Measurements from ENCODE around the gene SMPDL3B. TPM values are rescaled to one million over a fixed set of nuclear protein-coding genes. Genes with fewer than 3 reads are reported as not detected.

SMPDL3B gene
- total RNA-seq, 1 donor from 2014 or later, result not detected

DNA sequence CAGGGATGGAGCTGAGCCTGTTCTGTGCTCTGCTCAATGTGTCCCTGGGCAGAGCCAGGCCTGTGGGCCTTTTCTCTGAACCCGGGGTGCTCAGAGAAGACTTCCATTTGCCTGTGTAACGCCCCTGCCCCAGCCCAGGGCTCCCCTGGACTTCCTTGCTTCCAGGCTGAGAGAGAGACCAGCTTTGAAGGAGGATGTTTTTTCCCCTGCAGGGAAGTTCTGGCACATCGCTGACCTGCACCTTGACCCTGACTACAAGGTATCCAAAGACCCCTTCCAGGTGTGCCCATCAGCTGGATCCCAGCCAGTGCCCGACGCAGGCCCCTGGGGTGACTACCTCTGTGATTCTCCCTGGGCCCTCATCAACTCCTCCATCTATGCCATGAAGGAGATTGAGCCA is 10.2 kb downstream of the SMPDL3B start:
- Mint-ChIP-seq H3K4me1 (peaks cover 2% of the 10 kb centered on the region), H3K9me3 (no peaks in the 10 kb centered on the region), H3K27ac (no peak overlapping the region), H3K4me3 (no peak overlapping the region), H3K27me3 (no peaks in the 10 kb centered on the region), H3K36me3 (ENCODE audit: low read depth) (no peaks in the 10 kb centered on the region)
- CTCF ChIA-PET, result interaction anchor here (1.5 kb wide), 1 partner anchor 87 kb away, joined by 3 read pairs; no protein-coding TSS in a partner anchor
- TF ChIP-seq CTCF (IDR thresholded peaks at IDR 0.05), result no peak
- intact Hi-C loops (cut with micrococcal nuclease), result no loop called here
- DNase-seq (no peak), ATAC-seq (ENCODE audit: low read depth) (no peak)
- POLR2A ChIA-PET, result no interaction called here

GRCh38 chr1:27949027-27949426 is 14.2 kb downstream of the SMPDL3B start:
- Mint-ChIP-seq H3K4me1 (no peaks in the 10 kb centered on the region), H3K4me3 (no peak overlapping the region), H3K36me3 (ENCODE audit: low read depth) (no peaks in the 10 kb centered on the region), H3K9me3 (no peaks in the 10 kb centered on the region), H3K27ac (no peak overlapping the region), H3K27me3 (no peaks in the 10 kb centered on the region)
- ATAC-seq (ENCODE audit: low read depth) (no peak), DNase-seq (no peak)
- ChIA-PET CTCF (no interaction called here), POLR2A (interaction anchor here (1.5 kb wide), 1 partner anchor 10 kb away, joined by 4 read pairs; the partner anchor contains the start of gene XKR8)
- intact Hi-C loops (cut with micrococcal nuclease), result no loop called here
- TF ChIP-seq CTCF (IDR thresholded peaks at IDR 0.05), result no peak

DNA sequence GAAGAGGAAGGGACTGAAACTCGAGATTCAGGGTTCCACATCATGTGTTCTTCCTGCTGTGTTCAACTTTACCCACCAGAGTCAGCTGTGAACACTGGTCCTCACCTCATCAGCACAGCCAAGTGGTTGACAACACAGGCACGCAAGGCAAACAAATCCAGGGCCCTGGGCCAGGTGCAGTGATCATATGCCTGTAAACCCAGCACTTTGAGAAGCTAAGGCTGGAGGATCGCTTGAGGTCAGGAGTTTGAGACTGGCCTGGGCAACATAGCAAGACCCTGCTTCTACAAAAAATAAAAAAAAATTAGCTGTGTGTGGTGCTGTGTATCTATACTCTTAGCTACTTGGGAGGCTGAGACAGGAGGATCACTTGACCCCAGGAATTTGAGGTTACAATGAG is 16.6 kb downstream of the SMPDL3B start:
- Mint-ChIP-seq H3K4me3 (no peak overlapping the region), H3K36me3 (ENCODE audit: low read depth) (no peaks in the 10 kb centered on the region), H3K27ac (no peak overlapping the region), H3K4me1 (no peaks in the 10 kb centered on the region), H3K27me3 (no peaks in the 10 kb centered on the region), H3K9me3 (no peaks in the 10 kb centered on the region)
- intact Hi-C loops (cut with micrococcal nuclease), result no loop called here
- no peak for TF ChIP-seq CTCF (IDR thresholded peaks at IDR 0.05)
- no peak for ATAC-seq (ENCODE audit: low read depth)
- ChIA-PET CTCF (interaction anchor here (2.4 kb wide), 1 partner anchor 11 kb away, joined by 6 read pairs; no protein-coding TSS in a partner anchor), POLR2A (interaction anchor here (0.6 kb wide), 1 partner anchor 572 kb away, joined by 6 read pairs; no protein-coding TSS in a partner anchor)
- DNase-seq, result no peak

- ATAC-seq (ENCODE audit: low read depth) (no peak), DNase-seq (no peak)
- intact Hi-C loops (cut with micrococcal nuclease), result no loop called here
- Mint-ChIP-seq H3K36me3 (ENCODE audit: low read depth) (no peaks in the 10 kb centered on the region), H3K27me3 (no peaks in the 10 kb centered on the region), H3K4me1 (no peaks in the 10 kb centered on the region), H3K4me3 (no peak overlapping the region), H3K27ac (no peak overlapping the region), H3K9me3 (no peaks in the 10 kb centered on the region)
- TF ChIP-seq CTCF (IDR thresholded peaks at IDR 0.05), result no peak
- CTCF ChIA-PET, result interaction anchor here (2.4 kb wide), 1 partner anchor 11 kb away, joined by 6 read pairs; no protein-coding TSS in a partner anchor
- POLR2A ChIA-PET, result no interaction called here
Observed at GRCh38 chr1:27952147-27952546, 17.3 kb downstream of the SMPDL3B start.

- Mint-ChIP-seq H3K4me1 (peaks cover 1% of the 10 kb centered on the region), H3K27ac (no peak overlapping the region), H3K27me3 (no peaks in the 10 kb centered on the region), H3K36me3 (ENCODE audit: low read depth) (no peaks in the 10 kb centered on the region), H3K4me3 (no peak overlapping the region), H3K9me3 (no peaks in the 10 kb centered on the region)
- POLR2A ChIA-PET, result interaction anchor here (0.5 kb wide), 1 partner anchor 36 kb away, joined by 4 read pairs; no protein-coding TSS in a partner anchor
- intact Hi-C loops (cut with micrococcal nuclease), result no loop called here
- CTCF ChIA-PET, result no interaction called here
- DNase-seq (no peak), ATAC-seq (ENCODE audit: low read depth) (no peak)
- TF ChIP-seq CTCF (IDR thresholded peaks at IDR 0.05), result no peak
Observed at GRCh38 chr1:27954186-27954585, 19.4 kb downstream of the SMPDL3B start.

Measured in activated B cell treated with CpG ODN at 0.5 μM for 24 hours (primary cell).